Keratinocyte (primary cell): ENCODE data around the gene AMER3.

Source experiments
- CTCF ChIP-seq, 3 experiments: IDR thresholded peaks in 1 of 3; conservative IDR thresholded peaks in 1 of 3; optimal IDR thresholded peaks in 1 of 3; 2 replicates in 2 of 3; 3 replicates in 1 of 3; pipeline versions ENCODE3 to v1.5.1; 2011; ENCODE audit warnings: low read length in 3 of 3, mild to moderate bottlenecking in 3 of 3, moderate library complexity in 2 of 3, control low read depth in 1 of 3, inconsistent platforms in 1 of 3; ENCODE audit not compliant: insufficient read depth in 2 of 3; ENCODE audit errors: extremely low read depth in 1 of 3
- EZH2 ChIP-seq: IDR thresholded peaks from one replicate; pipeline ENCODE4 v1.6.1; 2012; ENCODE audit warnings: inconsistent platforms, mild to moderate bottlenecking, low read length, moderate library complexity

GRCh38 chr2:130795431-130795830, 40.1 kb downstream of the AMER3 start:
- TF ChIP-seq CTCF (optimal IDR thresholded peaks at IDR 0.05 in 1 of 3, IDR thresholded peaks at IDR 0.05 in 1 of 3, conservative IDR thresholded peaks at IDR 0.05 in 1 of 3; ENCODE audit: extremely low read depth in 1 of 3, insufficient read depth in 2 of 3, low read length in 3 of 3) (no peak), EZH2 (no peak)
